GF-D8 (cell line): ENCODE measurements around the gene FRMD4A.

ENCODE experiments used
- DNase-seq: peaks from one replicate; lab custom pipeline; 2025; lab: John Stamatoyannopoulos, UW

Gene FRMD4A

GRCh38 chr10:14330388-14331061 lies at the start of gene FRMD4A:
Gene FRMD4A (minus strand): TSS chr10:14330924.
- DNase-seq: no peak

GRCh38 chr10:14379556-14380280 lies 49.0 kb upstream of the FRMD4A start:
- no peak for DNase-seq

- no peak for DNase-seq
Observed at GRCh38 chr10:14378387-14378960, 47.8 kb upstream of the FRMD4A start.

GRCh38 chr10:14377591-14378175 lies 47.0 kb upstream of the FRMD4A start:
- no peak for DNase-seq

- DNase-seq: no peak
Observed at GRCh38 chr10:14374745-14375445, 44.2 kb upstream of the FRMD4A start.

GRCh38 chr10:14372606-14373005 lies 41.9 kb upstream of the FRMD4A start:
- no peak for DNase-seq

GRCh38 chr10:14371581-14371980 lies 40.9 kb upstream of the FRMD4A start:
- no peak for DNase-seq

- DNase-seq: no peak
Observed at GRCh38 chr10:14370894-14371293, 40.2 kb upstream of the FRMD4A start.

- DNase-seq: no peak
Observed at GRCh38 chr10:14369906-14370305, 39.2 kb upstream of the FRMD4A start.

GRCh38 chr10:14366760-14367159 lies 36.0 kb upstream of the FRMD4A start:
- no peak for DNase-seq

GRCh38 chr10:14365266-14365665 lies 34.5 kb upstream of the FRMD4A start:
- no peak for DNase-seq

- DNase-seq: no peak
Observed at GRCh38 chr10:14362104-14362503, 31.4 kb upstream of the FRMD4A start.

GRCh38 chr10:14360961-14361360 lies 30.2 kb upstream of the FRMD4A start:
- no peak for DNase-seq

- no peak for DNase-seq
Observed at GRCh38 chr10:14360515-14360914, 29.8 kb upstream of the FRMD4A start.

- DNase-seq: no peak
Observed at GRCh38 chr10:14358886-14359573, 28.3 kb upstream of the FRMD4A start.

GRCh38 chr10:14356921-14357320 lies 26.2 kb upstream of the FRMD4A start:
- DNase-seq: no peak

GRCh38 chr10:14355750-14356149 lies 25.0 kb upstream of the FRMD4A start:
- no peak for DNase-seq

- no peak for DNase-seq
Observed at GRCh38 chr10:14353291-14353913, 22.7 kb upstream of the FRMD4A start.

- DNase-seq: no peak
Observed at GRCh38 chr10:14350006-14350405, 19.3 kb upstream of the FRMD4A start.

- DNase-seq: no peak
Observed at GRCh38 chr10:14349081-14349480, 18.4 kb upstream of the FRMD4A start.

- DNase-seq: no peak
Observed at GRCh38 chr10:14345262-14345661, 14.5 kb upstream of the FRMD4A start.
